ENCODE results near the gene SCYGR8.

The SCYGR8 gene

GRCh38 chr2:227785293-227785692, 39.6 kb downstream of the SCYGR8 start:
- H3K9me3 ChIP-seq (ENCODE audit: severe bottlenecking), result peaks cover 3% of the 10 kb centered on the region
- H3K4me3 ChIP-seq (ENCODE audit: low read depth, low read length), result no peak overlapping the region
- no peak for DNase-seq
- no peak overlapping the region for H3K27ac ChIP-seq
- no peaks in the 10 kb centered on the region for H3K36me3 ChIP-seq
- H3K27me3 ChIP-seq (ENCODE audit: insufficient read depth, low read depth, severe bottlenecking), result peaks cover 35% of the 10 kb centered on the region
- TF ChIP-seq CTCF (IDR thresholded peaks at IDR 0.05; ENCODE audit: low read depth, low read length), result no peak

GRCh38 chr2:227788561-227789018, 42.9 kb downstream of the SCYGR8 start:
- H3K9me3 ChIP-seq (ENCODE audit: severe bottlenecking), result peaks cover 3% of the 10 kb centered on the region
- TF ChIP-seq CTCF (IDR thresholded peaks at IDR 0.05; ENCODE audit: low read depth, low read length), result no peak
- no peak overlapping the region for H3K27ac ChIP-seq
- peaks cover 35% of the 10 kb centered on the region for H3K27me3 ChIP-seq (ENCODE audit: insufficient read depth, low read depth, severe bottlenecking)
- no peak overlapping the region for H3K4me3 ChIP-seq (ENCODE audit: low read depth, low read length)
- no peaks in the 10 kb centered on the region for H3K36me3 ChIP-seq
- no peak for DNase-seq

GRCh38 chr2:227789803-227790202, 44.1 kb downstream of the SCYGR8 start:
- TF ChIP-seq CTCF (IDR thresholded peaks at IDR 0.05; ENCODE audit: low read depth, low read length), result no peak
- no peak for DNase-seq
- no peak overlapping the region for H3K27ac ChIP-seq
- H3K27me3 ChIP-seq (ENCODE audit: insufficient read depth, low read depth, severe bottlenecking), result peaks cover 28% of the 10 kb centered on the region
- no peaks in the 10 kb centered on the region for H3K9me3 ChIP-seq (ENCODE audit: severe bottlenecking)
- H3K4me3 ChIP-seq (ENCODE audit: low read depth, low read length), result no peak overlapping the region
- no peaks in the 10 kb centered on the region for H3K36me3 ChIP-seq

GRCh38 chr2:227793148-227793712, 47.5 kb downstream of the SCYGR8 start:
- Histone ChIP-seq H3K27ac (no peak overlapping the region), H3K27me3 (ENCODE audit: insufficient read depth, low read depth, severe bottlenecking) (peaks cover 4% of the 10 kb centered on the region), H3K4me3 (ENCODE audit: low read depth, low read length) (no peak overlapping the region), H3K36me3 (no peaks in the 10 kb centered on the region), H3K9me3 (ENCODE audit: severe bottlenecking) (no peaks in the 10 kb centered on the region)
- DNase-seq, result no peak
- TF ChIP-seq CTCF (IDR thresholded peaks at IDR 0.05; ENCODE audit: low read depth, low read length), result no peak
